Endothelial cell of umbilical vein (primary cell): ENCODE measurements around the gene OTULIN. TPM values are rescaled to one million over a fixed set of nuclear protein-coding genes. Genes with fewer than 3 reads are reported as not detected.

Source experiments
- BruUV-seq: library from RNA; stranded (reverse); fragments of 400-500 nt; replicated peaks from 2 replicates; lab custom pipeline; 2021; lab: Mats Ljungman, UMichigan
- CTCF ChIA-PET: fragments of 300-600, 350-600 bp; sonication (Branson Sonifier 250); formaldehyde crosslinking; loops from one replicate; lab custom pipeline; 2021; ENCODE audit warnings: antibody characterized with exemption, inconsistent platforms; lab: Charles Lee
- POLR2A ChIA-PET: fragments of 300-600, 350-600 bp; sonication (Branson Sonifier 250); formaldehyde crosslinking; loops from one replicate; lab custom pipeline; 2021; ENCODE audit warnings: antibody characterized with exemption, inconsistent platforms; lab: Charles Lee
- DNase-seq: peaks from one replicate; pipeline ENCODE4 v3.0.0-alpha.2; 2011; ENCODE audit warnings: low read depth, low spot score
- FAIRE-seq: peaks from 2 replicates; lab custom pipeline; 2011; peaks lifted over from hg19 to GRCh38; lab: Jason Lieb, UNC
- H2AFZ ChIP-seq: 2 replicates; pipeline ENCODE4 v1.6.0; 2012; ENCODE audit warnings: low read depth, low read length, control low read depth, inconsistent platforms
- H3K27ac ChIP-seq: 2 replicates; pipeline ENCODE4 v1.5.1; 2011; ENCODE audit warnings: low read depth, mild to moderate bottlenecking, control low read depth, low read length, moderate library complexity; ENCODE audit not compliant: insufficient read depth
- H3K27me3 ChIP-seq, 2 experiments: 2 replicates each; pipeline versions ENCODE4 v1.6.0 to v1.6.1; 2011; ENCODE audit warnings: low read length in 2 of 2, mixed read lengths in 1 of 2; ENCODE audit not compliant: control insufficient read depth in 2 of 2, insufficient read depth in 2 of 2
- H3K36me3 ChIP-seq, 2 experiments: 2 replicates in 1 of 2; 3 replicates in 1 of 2; pipeline ENCODE4 v1.5.1; 2011; ENCODE audit warnings: low read length in 2 of 2, mild to moderate bottlenecking in 1 of 2, moderate library complexity in 1 of 2; ENCODE audit not compliant: control insufficient read depth in 2 of 2, insufficient read depth in 2 of 2; ENCODE audit errors: extremely low read depth in 1 of 2
- H3K4me1 ChIP-seq: 3 replicates; pipeline ENCODE4 v1.5.1; 2011; ENCODE audit warnings: mild to moderate bottlenecking, low read length; ENCODE audit not compliant: control insufficient read depth, insufficient read depth; ENCODE audit errors: extremely low read depth
- H3K4me2 ChIP-seq: 2 replicates; pipeline ENCODE4 v1.6.1; 2011; ENCODE audit warnings: low read length, control low read depth, mixed read lengths; ENCODE audit not compliant: insufficient read depth
- H3K4me3 ChIP-seq, 3 experiments: fragments of 200-600 bp in 1 of 3; sonication (generic), shearing (Covaris generic) in 1 of 3; replicated peaks in 1 of 3; 2 replicates each; pipeline ENCODE4 v1.5.1; 2011 to 2016; ENCODE audit warnings: control low read depth in 3 of 3, low read length in 3 of 3, mild to moderate bottlenecking in 2 of 3, inconsistent platforms in 1 of 3, low read depth in 1 of 3, moderate library complexity in 1 of 3; ENCODE audit not compliant: insufficient read depth in 1 of 3
- H3K79me2 ChIP-seq: 2 replicates; pipeline ENCODE4 v1.6.0; 2012; ENCODE audit warnings: low read length, inconsistent platforms; ENCODE audit not compliant: control insufficient read depth, insufficient read depth
- H3K9ac ChIP-seq: replicated peaks from 2 replicates; pipeline ENCODE3; 2011; ENCODE audit warnings: low read length, control low read depth; ENCODE audit not compliant: insufficient read depth; ENCODE audit errors: extremely low read depth
- H3K9me1 ChIP-seq: replicated peaks from 3 replicates; pipeline ENCODE4 v1.6.0; 2011; ENCODE audit warnings: mild to moderate bottlenecking, low read length; ENCODE audit not compliant: control insufficient read depth, insufficient read depth; ENCODE audit errors: extremely low read depth
- H3K9me3 ChIP-seq: replicated peaks from 2 replicates; pipeline ENCODE4 v1.5.1; 2012; ENCODE audit warnings: low read length, inconsistent platforms; ENCODE audit not compliant: control insufficient read depth, insufficient read depth
- H4K20me1 ChIP-seq: replicated peaks from 2 replicates; pipeline ENCODE3; 2011; ENCODE audit warnings: mild to moderate bottlenecking, low read length; ENCODE audit not compliant: control insufficient read depth, insufficient read depth; ENCODE audit errors: extremely low read depth
- CTCF ChIP-seq, 2 donors: IDR thresholded peaks; 1 replicate in 1 of 2; 2 replicates in 1 of 2; pipeline ENCODE4 v1.5.1; 2011; ENCODE audit warnings: low read length in 2 of 2, mild to moderate bottlenecking in 2 of 2, moderate library complexity in 2 of 2, control low read depth in 1 of 2, inconsistent platforms in 1 of 2, low read depth in 1 of 2; ENCODE audit not compliant: insufficient read depth in 1 of 2; ENCODE audit errors: extremely low read depth in 1 of 2
- EZH2 ChIP-seq: IDR thresholded peaks from 2 replicates; pipeline ENCODE4 v1.6.1; 2012; ENCODE audit warnings: borderline replicate concordance, low read depth, mild to moderate bottlenecking, moderate library complexity, low read length, inconsistent platforms; ENCODE audit not compliant: severe bottlenecking
- FOS ChIP-seq: IDR thresholded peaks from 2 replicates; pipeline ENCODE4 v1.6.1; 2011; ENCODE audit warnings: mild to moderate bottlenecking, low read length, moderate library complexity, borderline replicate concordance; ENCODE audit not compliant: insufficient read depth
- GATA2 ChIP-seq: IDR thresholded peaks from 2 replicates; pipeline ENCODE4 v1.7.0; 2011; ENCODE audit warnings: low read depth, mild to moderate bottlenecking, moderate library complexity, mixed read lengths, low read length; ENCODE audit not compliant: insufficient read length, insufficient read depth
- JUN ChIP-seq: IDR thresholded peaks from 2 replicates; pipeline ENCODE4 v1.6.1; 2011; ENCODE audit warnings: borderline replicate concordance, low read depth; ENCODE audit not compliant: insufficient read length, insufficient read depth
- MAX ChIP-seq: IDR thresholded peaks from 2 replicates; pipeline ENCODE4 v1.6.1; 2011; ENCODE audit not compliant: insufficient read depth, insufficient read length
- MYC ChIP-seq: IDR thresholded peaks from one replicate; pipeline ENCODE4 v1.6.1; 2011; ENCODE audit warnings: mild to moderate bottlenecking, low read depth, low read length
- POLR2A ChIP-seq: IDR thresholded peaks from 2 replicates; pipeline ENCODE4 v1.6.1; 2012; ENCODE audit warnings: low read depth, mild to moderate bottlenecking, control low read depth, low read length
- POLR2AphosphoS5 ChIP-seq: IDR thresholded peaks from 2 replicates; pipeline ENCODE4 v1.6.1; 2012; ENCODE audit warnings: low read depth, mild to moderate bottlenecking, control low read depth, low read length, moderate library complexity; ENCODE audit not compliant: insufficient read depth
- dilution Hi-C: fragments of 300-500 bp; cut with MboI; formaldehyde crosslinking; loops from one replicate; pipeline ENCODE4 v1.15.0; 2019; ENCODE audit warnings: low sequenced_read_pairs; ENCODE audit not compliant: extremely low pct_ligation_motif_present
- intact Hi-C: fragments of 100-400 bp; cut with micrococcal nuclease; formaldehyde crosslinking; loops from one replicate; pipeline ENCODE4 v1.10.0; 2022
- polyA plus RNA-seq, 4 experiments: library from polyadenylated mRNA; depleted of rRNA in 3 of 4; stranded (reverse) in 3 of 4; unstranded in 1 of 4; fragments of >200 nt; gene quantifications; 2 replicates each; pipeline versions ENCODE4 v1.2.1 to v1.2.3, GENCODE V29; 2011 to 2012; ENCODE audit warnings: missing spikeins in 1 of 4
- total RNA-seq: library from RNA; stranded (reverse); gene quantifications from 2 replicates; pipeline ENCODE4 v1.2.3, GENCODE V29; 2021

Gene OTULIN
- total and polyA plus RNA-seq, 2 donors (not counting 3 experiments of a cell fraction or from before 2014, with no cell fraction given), result 7.8 to 30.2 TPM

- H3K79me2 ChIP-seq, result no peaks in the 10 kb centered on the region
- H3K27ac ChIP-seq, result no peak overlapping the region
- no peaks in the 10 kb centered on the region for H4K20me1 ChIP-seq
- no peak for FAIRE-seq
- H2AFZ ChIP-seq, result no peak overlapping the region
- intact Hi-C loops, result no loop called here
- TF ChIP-seq MAX (no peak), CTCF (IDR thresholded peaks at IDR 0.05; ENCODE audit: extremely low read depth in 1 of 2, insufficient read depth in 1 of 2, low read depth in 1 of 2, low read length in 2 of 2) (no peak), JUN (no peak), POLR2AphosphoS5 (no peak), EZH2 (no peak), POLR2A (no peak), GATA2 (no peak), FOS (no peak), MYC (no peak)
- BruUV-seq, result no TSS peak
- no peak overlapping the region for H3K4me2 ChIP-seq
- H3K27me3 ChIP-seq, result no peaks in the 10 kb centered on the region
- no peaks in the 10 kb centered on the region for H3K9me1 ChIP-seq
- dilution Hi-C loops, result no loop called here
- CTCF ChIA-PET, result interaction anchor here (0.9 to 3.9 kb wide), 2 partner anchors 24 to 295 kb away, joined by 3 to 23 read pairs; no protein-coding TSS in a partner anchor
- H3K9me3 ChIP-seq, result no peaks in the 10 kb centered on the region
- peaks cover 9 to 13% of the 10 kb centered on the region in 2 experiments for H3K36me3 ChIP-seq
- no peak overlapping the region for H3K9ac ChIP-seq
- no peak for DNase-seq
- no peak overlapping the region for H3K4me3 ChIP-seq
- POLR2A ChIA-PET, result no interaction called here
- H3K4me1 ChIP-seq, result peaks cover 13% of the 10 kb centered on the region
These were observed 44.0 kb downstream of the OTULIN start for GRCh38 chr5:14708551-14708950.
